HEK293T (cell line): ENCODE data around the gene CCDC170.

Source experiments
- CTCF ChIA-PET: fragments of 350-600 bp; formaldehyde crosslinking; extraction: SDS; loops from one replicate; lab custom pipeline; 2021; ENCODE audit warnings: antibody characterized with exemption, inconsistent platforms; lab: Yijun Ruan, JAX
- POLR2A ChIA-PET: fragments of 350-600 bp; formaldehyde crosslinking; extraction: SDS; loops from one replicate; lab custom pipeline; 2020; ENCODE audit warnings: antibody characterized with exemption, inconsistent platforms; lab: Yijun Ruan, JAX
- DNase-seq: peaks from one replicate; pipeline ENCODE4 v3.0.0; 2012; ENCODE audit warnings: mixed read lengths; ENCODE audit errors: extremely low spot score
- ARNT ChIP-seq: fragments of 450-650 bp; IDR thresholded peaks from 2 replicates; pipeline ENCODE4 v1.6.1; 2017; ENCODE audit warnings: mild to moderate bottlenecking
- BHLHE40 ChIP-seq: fragments of 450-650 bp; IDR thresholded peaks from 2 replicates; pipeline ENCODE4 v1.6.1; 2016; ENCODE audit warnings: mild to moderate bottlenecking, moderate library complexity, borderline replicate concordance
- CTBP1 ChIP-seq: fragments of 450-650 bp; IDR thresholded peaks from 2 replicates; pipeline ENCODE4 v1.6.1; 2016; ENCODE audit warnings: borderline replicate concordance
- ELF4 ChIP-seq: fragments of 450-650 bp; IDR thresholded peaks from 2 replicates; pipeline ENCODE4 v1.6.1; 2017; ENCODE audit warnings: antibody characterized with exemption
- FOXA1 ChIP-seq: fragments of 450-650 bp; IDR thresholded peaks from 2 replicates; pipeline ENCODE4 v1.6.1; 2016; ENCODE audit warnings: mild to moderate bottlenecking
- FOXK2 ChIP-seq: fragments of 450-650 bp; IDR thresholded peaks from 2 replicates; pipeline ENCODE4 v1.6.1; 2016; ENCODE audit warnings: mild to moderate bottlenecking
- FOXM1 ChIP-seq: fragments of 450-650 bp; IDR thresholded peaks from 2 replicates; pipeline ENCODE4 v1.6.1; 2017; ENCODE audit warnings: mild to moderate bottlenecking, borderline replicate concordance
- HDGF ChIP-seq: fragments of 450-650 bp; IDR thresholded peaks from 2 replicates; pipeline ENCODE4 v1.6.1; 2017; ENCODE audit warnings: antibody characterized with exemption, borderline replicate concordance
- L3MBTL2 ChIP-seq: fragments of 450-650 bp; conservative IDR thresholded peaks from 2 replicates; pipeline ENCODE4 v1.6.1; 2016; ENCODE audit warnings: mild to moderate bottlenecking
- LEF1 ChIP-seq: fragments of 450-650 bp; IDR thresholded peaks from 2 replicates; pipeline ENCODE4 v1.6.1; 2017; ENCODE audit warnings: mild to moderate bottlenecking, borderline replicate concordance
- NFRKB ChIP-seq: fragments of 450-650 bp; IDR thresholded peaks from 2 replicates; pipeline ENCODE4 v1.6.1; 2016; ENCODE audit warnings: mild to moderate bottlenecking, moderate library complexity
- SP1 ChIP-seq: fragments of 450-650 bp; IDR thresholded peaks from 2 replicates; pipeline ENCODE4 v1.6.1; 2017
- SUZ12 ChIP-seq: fragments of 450-650 bp; IDR thresholded peaks from 2 replicates; pipeline ENCODE4 v1.6.1; 2016; ENCODE audit warnings: mild to moderate bottlenecking
- TARDBP ChIP-seq: fragments of 450-650 bp; IDR thresholded peaks from 2 replicates; pipeline ENCODE4 v1.6.1; 2016
- ZNF384 ChIP-seq: fragments of 450-650 bp; IDR thresholded peaks from 2 replicates; pipeline ENCODE4 v1.6.1; 2016
- TF ChIP-seq, protein P1 (sequence below): fragments of 450-650 bp; IDR thresholded peaks from 2 replicates; pipeline ENCODE4 v1.6.1; 2016

The CCDC170 gene

DNA sequence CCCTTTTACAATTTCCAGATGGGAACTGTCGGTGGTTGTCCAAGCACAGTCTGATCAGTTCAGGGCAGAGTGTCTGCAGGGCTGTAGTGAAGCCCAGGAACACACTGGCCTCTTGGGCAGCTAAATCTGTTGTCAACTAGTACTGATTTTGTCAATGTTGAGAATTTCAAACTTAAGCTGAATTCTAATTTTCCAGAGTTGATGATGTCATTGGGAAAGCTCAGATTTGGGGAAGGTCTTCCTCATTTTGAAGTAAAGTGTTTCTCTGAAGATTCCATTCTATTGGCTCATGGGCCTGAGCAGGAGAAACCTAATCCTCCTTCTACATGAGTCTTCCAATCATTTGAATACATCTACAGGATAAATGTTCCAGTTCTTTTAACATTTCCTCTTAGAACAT lies 72.1 kb downstream of the CCDC170 start:
- ChIA-PET CTCF (no interaction called here), POLR2A (no interaction called here)
- TF ChIP-seq HDGF (no peak), CTBP1 (no peak)
- DNase-seq = no peak

DNA sequence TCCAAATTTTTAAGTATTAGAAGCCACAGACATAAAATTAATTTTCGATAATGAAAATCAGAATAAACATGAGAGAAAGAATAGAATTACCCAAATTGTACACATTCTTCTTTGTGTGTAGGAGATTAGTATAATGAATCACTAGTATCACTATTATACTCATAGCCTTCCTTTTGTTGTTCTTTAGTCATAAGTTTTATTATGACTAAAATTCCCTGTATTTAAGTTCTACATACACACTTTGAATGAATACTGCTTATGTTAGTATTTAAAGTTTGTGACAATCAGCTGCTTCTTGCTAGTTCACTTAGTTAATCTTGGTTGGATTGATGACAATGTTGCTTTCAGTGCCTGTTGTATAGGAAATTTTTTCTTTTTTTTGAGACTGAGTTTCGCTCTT lies 72.7 kb downstream of the CCDC170 start:
- CTCF ChIA-PET = no interaction called here
- TF ChIP-seq ARNT (no peak), SUZ12 (no peak), FOXK2 (no peak), ZNF384 (no peak), CTBP1 (no peak), ELF4 (no peak), HDGF (no peak), L3MBTL2 (no peak), TARDBP (no peak), FOXA1 (no peak), FOXM1 (no peak), BHLHE40 (no peak), LEF1 (no peak), NFRKB (no peak), SP1 (no peak)
- TF ChIP-seq, protein P1, sequence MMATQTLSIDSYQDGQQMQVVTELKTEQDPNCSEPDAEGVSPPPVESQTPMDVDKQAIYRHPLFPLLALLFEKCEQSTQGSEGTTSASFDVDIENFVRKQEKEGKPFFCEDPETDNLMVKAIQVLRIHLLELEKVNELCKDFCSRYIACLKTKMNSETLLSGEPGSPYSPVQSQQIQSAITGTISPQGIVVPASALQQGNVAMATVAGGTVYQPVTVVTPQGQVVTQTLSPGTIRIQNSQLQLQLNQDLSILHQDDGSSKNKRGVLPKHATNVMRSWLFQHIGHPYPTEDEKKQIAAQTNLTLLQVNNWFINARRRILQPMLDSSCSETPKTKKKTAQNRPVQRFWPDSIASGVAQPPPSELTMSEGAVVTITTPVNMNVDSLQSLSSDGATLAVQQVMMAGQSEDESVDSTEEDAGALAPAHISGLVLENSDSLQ = no peak
- DNase-seq = no peak

DNA sequence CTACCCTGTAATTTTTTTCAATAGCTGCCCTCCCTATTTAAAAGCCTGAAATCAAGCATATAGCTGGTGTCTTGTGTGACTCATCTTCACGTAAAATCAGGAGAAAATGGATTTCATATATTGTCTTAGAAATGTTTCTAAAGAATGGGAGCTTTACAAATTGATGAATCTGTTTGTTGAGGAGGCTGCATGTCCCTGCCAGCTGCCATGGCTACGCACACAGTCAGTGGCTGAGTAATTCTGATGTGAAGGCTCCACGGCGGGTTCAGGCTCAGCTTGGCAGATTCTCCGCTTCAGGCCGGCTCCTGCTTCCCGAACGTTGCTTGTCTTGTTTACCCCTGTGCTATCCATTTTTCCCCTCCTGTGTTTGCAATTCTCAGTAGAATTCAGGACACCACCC lies 82.8 kb downstream of the CCDC170 start:
- POLR2A ChIA-PET = no interaction called here
- TF ChIP-seq ARNT = no peak
- TF ChIP-seq L3MBTL2 = no peak
- TF ChIP-seq FOXM1 = no peak
- no peak for TF ChIP-seq ELF4
- TF ChIP-seq FOXA1 = no peak
- no peak for TF ChIP-seq FOXK2
- TF ChIP-seq TARDBP = no peak
- TF ChIP-seq SUZ12 = no peak
- no peak for TF ChIP-seq SP1
- TF ChIP-seq ZNF384 = no peak
- TF ChIP-seq BHLHE40 = no peak
- no peak for TF ChIP-seq HDGF
- TF ChIP-seq NFRKB = no peak
- TF ChIP-seq LEF1 = no peak
- TF ChIP-seq CTBP1 = no peak
- TF ChIP-seq, protein P1 = no peak
- CTCF ChIA-PET = no interaction called here
- no peak for DNase-seq

More for the DNA sequence above, 72.7 kb downstream of the CCDC170 start:
- POLR2A ChIA-PET = no interaction called here

DNA sequence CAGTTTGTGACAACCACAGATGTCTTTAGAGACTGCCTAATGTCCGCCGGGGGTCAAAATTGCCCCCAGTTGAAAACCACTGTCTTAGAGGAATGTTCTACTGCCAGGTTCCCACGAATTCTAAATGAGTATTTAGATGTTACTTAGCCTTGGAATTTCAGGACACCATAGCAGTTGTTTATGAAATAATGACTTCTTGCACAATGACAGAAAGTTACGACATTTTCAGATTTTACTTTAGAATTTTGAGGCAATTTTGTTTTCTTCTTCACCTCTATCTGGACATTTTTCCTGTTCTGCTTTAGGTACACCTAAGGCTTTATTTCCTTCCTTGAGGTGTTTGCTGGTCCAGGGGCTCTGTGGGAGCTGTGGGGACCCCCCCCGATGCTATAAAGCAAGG lies 83.4 kb downstream of the CCDC170 start:
- ChIA-PET CTCF (no interaction called here), POLR2A (no interaction called here)
- TF ChIP-seq LEF1 (no peak), BHLHE40 (no peak), FOXK2 (no peak), TARDBP (no peak), FOXA1 (no peak), CTBP1 (no peak), SUZ12 (no peak), HDGF (no peak), ZNF384 (no peak), FOXM1 (no peak), NFRKB (no peak), SP1 (no peak), ARNT (no peak)
- TF ChIP-seq, protein P1 = no peak
- DNase-seq = no peak

DNA sequence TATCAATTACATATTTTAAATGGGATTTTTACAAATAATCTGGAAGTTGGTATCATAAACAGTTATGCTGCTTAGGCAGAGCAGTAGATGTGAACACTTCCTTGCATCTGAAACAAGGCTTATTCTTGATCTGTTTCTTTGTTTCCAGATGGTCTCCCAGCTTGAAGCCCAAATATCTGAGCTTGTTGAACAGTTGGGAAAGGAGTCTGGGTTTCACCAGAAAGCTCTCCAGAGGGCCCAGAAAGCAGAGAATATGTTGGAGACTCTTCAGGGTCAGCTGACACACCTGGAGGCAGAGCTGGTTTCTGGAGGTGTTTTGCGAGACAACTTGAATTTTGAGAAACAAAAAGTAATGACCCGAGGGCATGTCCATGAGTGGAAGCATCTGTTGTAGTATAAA lies 91.9 kb downstream of the CCDC170 start:
- TF ChIP-seq FOXK2 = no peak
- TF ChIP-seq SP1 = no peak
- TF ChIP-seq ARNT = no peak
- no peak for TF ChIP-seq FOXM1
- TF ChIP-seq, protein P1 = no peak
- no peak for TF ChIP-seq L3MBTL2
- no peak for TF ChIP-seq NFRKB
- no peak for TF ChIP-seq SUZ12
- TF ChIP-seq HDGF = no peak
- ChIA-PET CTCF (interaction anchor here (0.9 kb wide), 1 partner anchor 9 kb away, joined by 3 read pairs; no protein-coding TSS in a partner anchor), POLR2A (no interaction called here)
- no peak for DNase-seq

DNA sequence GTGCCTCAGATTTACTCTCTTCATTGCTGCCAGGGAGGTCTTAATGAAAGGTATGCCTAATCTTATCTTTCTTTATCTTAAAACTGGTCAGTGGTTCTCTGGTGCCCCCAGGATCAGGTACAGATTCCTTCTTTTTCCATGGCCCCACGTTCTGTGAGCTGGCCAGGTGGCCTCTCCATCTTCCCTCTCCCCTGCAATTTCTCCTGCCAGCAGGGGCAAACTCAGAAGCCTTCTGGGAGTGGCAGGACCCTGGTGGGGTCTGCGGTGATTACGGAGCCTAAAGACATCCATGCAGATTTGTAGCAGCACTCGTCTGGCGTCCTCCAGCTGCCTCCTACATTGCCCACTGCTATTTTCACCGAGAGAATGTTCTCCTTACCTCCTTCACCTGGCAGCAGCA lies 95.8 kb downstream of the CCDC170 start:
- ChIA-PET CTCF (no interaction called here), POLR2A (no interaction called here)
- TF ChIP-seq, protein P1 = no peak
- TF ChIP-seq L3MBTL2 = no peak
- no peak for TF ChIP-seq CTBP1
- TF ChIP-seq SP1 = no peak
- no peak for TF ChIP-seq NFRKB
- no peak for TF ChIP-seq SUZ12
- TF ChIP-seq HDGF = no peak
- no peak for TF ChIP-seq FOXK2
- TF ChIP-seq ARNT = no peak
- TF ChIP-seq BHLHE40 = no peak
- TF ChIP-seq LEF1 = no peak
- no peak for TF ChIP-seq ZNF384
- no peak for TF ChIP-seq FOXA1
- TF ChIP-seq FOXM1 = no peak
- TF ChIP-seq TARDBP = no peak
- TF ChIP-seq ELF4 = no peak
- no peak for DNase-seq
